Psoas muscle (tissue), 8 donors: ENCODE data around the gene MT1H. TPM values are rescaled to one million over a fixed set of nuclear protein-coding genes. Genes with fewer than 3 reads are reported as not detected.

ENCODE experiments used
- ATAC-seq, 4 donors: fragments of 200-7000 bp; cut with Tn5 transposase; one replicate each; pipeline ENCODE4 v1.9.1; 2020; ENCODE audit warnings: moderate library complexity in 3 of 4, mild to moderate bottlenecking in 2 of 4
- DNase-seq, 2 donors: peaks; one replicate each; pipeline ENCODE4 v3.0.0-alpha.2; 2020
- H3K27ac ChIP-seq: fragments of 200-600 bp; one replicate; pipeline ENCODE4 v1.8.0; 2022
- H3K27me3 ChIP-seq, 3 donors: fragments of 200-600 bp in 1 of 3; one replicate each; pipeline versions ENCODE4 v1.6.1 to v1.8.0; 2013 to 2022; ENCODE audit warnings: low read length in 2 of 3, mild to moderate bottlenecking in 2 of 3, moderate library complexity in 1 of 3; ENCODE audit not compliant: insufficient read depth in 3 of 3
- H3K36me3 ChIP-seq, 2 donors: fragments of 200-600 bp in 1 of 2; one replicate each; pipeline versions ENCODE4 v1.6.1 to v1.8.0; 2013 to 2022; ENCODE audit warnings: low read depth in 1 of 2, mild to moderate bottlenecking in 1 of 2, moderate library complexity in 1 of 2; ENCODE audit not compliant: insufficient read depth in 1 of 2
- H3K4me1 ChIP-seq: fragments of 200-600 bp; one replicate; pipeline ENCODE4 v1.8.0; 2022
- H3K4me3 ChIP-seq: fragments of 200-600 bp; one replicate; pipeline ENCODE4 v1.8.0; 2022; ENCODE audit warnings: mild to moderate bottlenecking
- H3K9me3 ChIP-seq: fragments of 200-600 bp; one replicate; pipeline ENCODE4 v1.8.0; 2022
- CTCF ChIP-seq: fragments of 200-600 bp; IDR thresholded peaks from one replicate; pipeline ENCODE4 v1.8.0; 2022; ENCODE audit warnings: antibody characterized with exemption
- WGBS, 3 donors: extraction: QIAGEN DNeasy Blood & Tissue Kit; methylation state at CpG; one replicate each; pipeline versions ENCODE4 v1.1.6 to v1.1.7; 2013; 5-methylcytosine and 5-hydroxymethylcytosine counted together
- intact Hi-C, 2 donors: fragments of 100-400 bp; cut with DNase I; formaldehyde crosslinking; loops; one replicate each; pipeline versions ENCODE4 v1.11.0 to v1.14.2; 2022
- polyA plus RNA-seq, 3 donors: library from polyadenylated mRNA; stranded (reverse); fragments of 200-250 nt; gene quantifications; one replicate each; pipeline ENCODE4 v1.2.3, GENCODE V29; 2013
- total RNA-seq, 4 donors: library from RNA; stranded (reverse); fragmentation: NEBNext Ultra II Directional in 2 of 4; extraction: Animal tissue kit (Norgen Biotek cat#: 25700) in 2 of 4; gene quantifications; one replicate each; pipeline versions ENCODE4 v1.2.1 to v1.2.4, GENCODE V29; 2021 to 2023
- donor health status: healthy with polysubstance abuse.
- donor health status: DM: no; HTN: no; CAD: no; lungs with moderate emphysema.
- donor health status: Bipolar disorder and iron deficiency.
- donor health status: healthy.
- donor health status: DM: yes; HTN: yes; CAD: no.
- donor health status: DM: no; HTN: no; CAD: no.
- donor health status: DM: no; HTN: no; CAD: no.
- donor health status: DM: yes; HTN: yes; CAD: no.

The MT1H gene
- total and polyA plus RNA-seq, 7 donors = not detected

GRCh38 chr16:56625140-56625942 lies 44.3 kb upstream of the MT1H start, which contains the start of gene MT1E:
MT1E (plus strand) TSS chr16:56625781; CDS start chr16:56625852, 71 bp downstream.
- H3K27ac ChIP-seq = peak within 1 kb of the TSS; percentile 97
- no peak for TF ChIP-seq CTCF
- H3K4me1 ChIP-seq = peaks cover 33% of the 10 kb centered on the region
- DNase-seq = peak; percentile 83 to 89
- intact Hi-C loops = no loop called here
- H3K36me3 ChIP-seq = no peaks in the 10 kb centered on the region
- no peaks in the 10 kb centered on the region for H3K27me3 ChIP-seq
- no peaks in the 10 kb centered on the region for H3K9me3 ChIP-seq
- ATAC-seq = peak; percentile 76 to 87 (median 83)
- 1% methylated on average over 62 of the region's 62 CpGs for whole genome bisulfite sequencing, 3 donors
- peak within 1 kb of the TSS; percentile 85 for H3K4me3 ChIP-seq

- DNase-seq = peak; percentile 80 to 91
- no peaks in the 10 kb centered on the region for H3K9me3 ChIP-seq
- H3K4me3 ChIP-seq = peak overlapping the region; percentile 85
- no peaks in the 10 kb centered on the region for H3K36me3 ChIP-seq
- WGBS, 3 donors = 18 to 23% (median 21%) methylated on average over 13 to 16 of the region's 16 CpGs
- no peak for TF ChIP-seq CTCF
- ATAC-seq = peak; percentile 62 to 82 (median 78)
- intact Hi-C loops = no loop called here
- peak overlapping the region; percentile 97 for H3K27ac ChIP-seq
- no peaks in the 10 kb centered on the region for H3K27me3 ChIP-seq
- peaks cover 33% of the 10 kb centered on the region for H3K4me1 ChIP-seq
Measured at GRCh38 chr16:56625943-56626654, 43.5 kb upstream of the MT1H start.

GRCh38 chr16:56626685-56627084 lies 42.9 kb upstream of the MT1H start:
- Histone ChIP-seq H3K4me3 (peak overlapping the region; percentile 85), H3K27ac (peak overlapping the region; percentile 97), H3K36me3 (no peaks in the 10 kb centered on the region), H3K9me3 (no peaks in the 10 kb centered on the region), H3K4me1 (peaks cover 33% of the 10 kb centered on the region), H3K27me3 (no peaks in the 10 kb centered on the region)
- intact Hi-C loops = no loop called here
- WGBS, 3 donors = 36 to 49% (median 36%) methylated on average over 7 of the region's 7 CpGs
- DNase-seq (no peak), ATAC-seq (peak in 3 of 4 donors; percentile 12 to 22 (median 15))
- TF ChIP-seq CTCF = no peak

- intact Hi-C loops = loop anchor here in 1 of 2 donors (2.0 kb wide), 1 partner anchor 50 kb away; no protein-coding TSS in a partner anchor
- 49 to 62% (median 52%) methylated on average over 9 of the region's 9 CpGs for WGBS, 3 donors
- no peak for TF ChIP-seq CTCF
- Histone ChIP-seq H3K27ac (peak overlapping the region; percentile 97), H3K4me1 (peaks cover 33% of the 10 kb centered on the region), H3K27me3 (no peaks in the 10 kb centered on the region), H3K4me3 (no peak overlapping the region), H3K9me3 (no peaks in the 10 kb centered on the region), H3K36me3 (no peaks in the 10 kb centered on the region)
- ATAC-seq (no peak), DNase-seq (no peak)
Measured at GRCh38 chr16:56628486-56629350, 40.9 kb upstream of the MT1H start.
